Measurements from ENCODE around the gene TRAF6.
"Not testable (repeated sequence)": the region's sequence is repeated elsewhere in the genome, so short reads cannot be mapped to it uniquely, and the experiment has no call there.

TRAF6 gene

GRCh38 chr11:36509694-36510593, at the start of gene TRAF6:
Gene TRAF6, minus strand, starts transcription at chr11:36510272. Its CDS starts 8,757 bp downstream, at chr11:36501515.
- DNase-seq: peak in 55 of 56 donors; percentile 19 to 89 (median 75)

GRCh38 chr11:36558571-36559413, 48.7 kb upstream of the TRAF6 start:
- no peak for DNase-seq

- no peak for DNase-seq
Measured at GRCh38 chr11:36557991-36558390, 47.9 kb upstream of the TRAF6 start.

- not testable (repeated sequence) for DNase-seq
Measured at GRCh38 chr11:36557390-36557789, 47.3 kb upstream of the TRAF6 start.

- no peak for DNase-seq
Measured at GRCh38 chr11:36550385-36551115, 40.5 kb upstream of the TRAF6 start.

- DNase-seq: peak in 23 of 56 donors; percentile 1 to 64 (median 19)
Measured at GRCh38 chr11:36540998-36541397, 30.9 kb upstream of the TRAF6 start.

- no peak for DNase-seq
Measured at GRCh38 chr11:36534276-36534840, 24.3 kb upstream of the TRAF6 start.

- DNase-seq: no peak
Measured at GRCh38 chr11:36532941-36533601, 23.0 kb upstream of the TRAF6 start.

GRCh38 chr11:36530840-36531239, 20.8 kb upstream of the TRAF6 start:
- DNase-seq: no peak

GRCh38 chr11:36513965-36514364, 3.9 kb upstream of the TRAF6 start:
- no peak for DNase-seq

GRCh38 chr11:36512016-36512415, 1.9 kb upstream of the TRAF6 start:
- DNase-seq: no peak

GRCh38 chr11:36511062-36511461, 990 bp upstream of the TRAF6 start:
- not testable (repeated sequence) for DNase-seq

- no peak for DNase-seq
Measured at GRCh38 chr11:36510594-36510942, 496 bp upstream of the TRAF6 start.

GRCh38 chr11:36509201-36509639, 852 bp downstream of the TRAF6 start:
- DNase-seq: peak in 2 of 56 donors; percentile 3 to 42

- no peak for DNase-seq
Measured at GRCh38 chr11:36508743-36509142, 1.3 kb downstream of the TRAF6 start.

GRCh38 chr11:36507824-36508489, 2.1 kb downstream of the TRAF6 start:
- DNase-seq: no peak

GRCh38 chr11:36501236-36501635, 8.8 kb downstream of the TRAF6 start:
- DNase-seq: peak in 18 of 56 donors; percentile 1 to 55 (median 20)

- peak in 12 of 56 donors; percentile 5 to 70 (median 20) for DNase-seq
Measured at GRCh38 chr11:36500315-36500721, 9.8 kb downstream of the TRAF6 start.

GRCh38 chr11:36499315-36499714, 10.8 kb downstream of the TRAF6 start:
- no peak for DNase-seq

- DNase-seq: no peak
Measured at GRCh38 chr11:36498721-36499120, 11.4 kb downstream of the TRAF6 start.
